IMR-90 (cell line): ENCODE data around the gene RHBDD1. TPM values are rescaled to one million over a fixed set of nuclear protein-coding genes. Genes with fewer than 3 reads are reported as not detected.

ENCODE experiments used
- ATAC-seq: fragments of 200-7000 bp; cut with Tn5 transposase; 2 replicates; pipeline ENCODE4 v1.9.1; 2020; ENCODE audit warnings: low read depth, mild to moderate bottlenecking, moderate library complexity
- BruUV-seq: library from RNA; stranded (reverse); fragments of 400-500 nt; replicated peaks from 2 replicates; lab custom pipeline; 2021; lab: Mats Ljungman, UMichigan
- CTCF ChIA-PET: fragments of 300-600 bp; formaldehyde crosslinking; extraction: SDS; loops from one replicate; lab custom pipeline; 2021; ENCODE audit warnings: antibody characterized with exemption; lab: Yijun Ruan, JAX
- POLR2A ChIA-PET: fragments of 300-600 bp; sonication (Branson Sonifier 250); formaldehyde crosslinking; loops from one replicate; lab custom pipeline; 2022; ENCODE audit warnings: antibody characterized with exemption; ENCODE audit not compliant: unreplicated experiment; lab: Charles Lee
- DNase-seq: peaks from one replicate; pipeline ENCODE4 v3.0.0; 2013
- H2AFZ ChIP-seq: replicated peaks from 2 replicates; pipeline ENCODE3; 2013; ENCODE audit warnings: low read length, mild to moderate bottlenecking; ENCODE audit not compliant: poor library complexity
- H2AK5ac ChIP-seq: 2 replicates; pipeline ENCODE4 v1.6.1; 2013; ENCODE audit warnings: low read depth, low read length, inconsistent platforms
- H2AK9ac ChIP-seq: replicated peaks from 2 replicates; pipeline ENCODE3; 2013; ENCODE audit warnings: mild to moderate bottlenecking, low read depth, low read length, moderate library complexity; ENCODE audit not compliant: poor library complexity
- H2BK120ac ChIP-seq: 2 replicates; pipeline ENCODE4 v1.6.1; 2013; ENCODE audit warnings: low read depth, low read length, inconsistent platforms
- H2BK15ac ChIP-seq: 3 replicates; pipeline ENCODE4 v1.6.1; 2013; ENCODE audit warnings: low read depth, low read length, inconsistent platforms
- H2BK20ac ChIP-seq: 2 replicates; pipeline ENCODE4 v1.6.1; 2013; ENCODE audit warnings: low read depth, mild to moderate bottlenecking, inconsistent platforms, low read length, moderate library complexity
- H2BK5ac ChIP-seq: 2 replicates; pipeline ENCODE4 v1.6.1; 2013; ENCODE audit warnings: mild to moderate bottlenecking, low read depth, low read length, inconsistent platforms; ENCODE audit not compliant: poor library complexity, severe bottlenecking
- H3K14ac ChIP-seq: replicated peaks from 2 replicates; pipeline ENCODE4 v1.6.1; 2013; ENCODE audit warnings: low read depth, low read length, inconsistent platforms
- H3K18ac ChIP-seq: 2 replicates; pipeline ENCODE4 v1.6.1; 2013; ENCODE audit warnings: low read depth, low read length, control low read depth
- H3K23ac ChIP-seq: 2 replicates; pipeline ENCODE4 v1.6.1; 2013; ENCODE audit warnings: low read depth, low read length, inconsistent platforms
- H3K27ac ChIP-seq: 2 replicates; pipeline ENCODE4 v1.5.1; 2013; ENCODE audit warnings: mild to moderate bottlenecking, control low read depth, low read length; ENCODE audit not compliant: insufficient read depth
- H3K27me3 ChIP-seq: 2 replicates; pipeline ENCODE4 v1.6.1; 2013; ENCODE audit warnings: low read length; ENCODE audit not compliant: control insufficient read depth, insufficient read depth
- H3K36me3 ChIP-seq: 2 replicates; pipeline ENCODE4 v1.6.1; 2013; ENCODE audit warnings: low read length, mixed read lengths; ENCODE audit not compliant: control insufficient read depth, insufficient read depth
- H3K4ac ChIP-seq: 2 replicates; pipeline ENCODE4 v1.6.1; 2013; ENCODE audit warnings: low read depth, low read length, inconsistent platforms
- H3K4me1 ChIP-seq: 2 replicates; pipeline ENCODE4 v1.6.1; 2013; ENCODE audit warnings: low read length, mixed read lengths; ENCODE audit not compliant: control insufficient read depth, insufficient read depth
- H3K4me2 ChIP-seq: 2 replicates; pipeline ENCODE4 v1.6.1; 2013; ENCODE audit warnings: low read depth, mild to moderate bottlenecking, control low read depth, low read length, moderate library complexity
- H3K4me3 ChIP-seq: 2 replicates; pipeline ENCODE4 v1.5.1; 2013; ENCODE audit warnings: low read depth, mild to moderate bottlenecking, control low read depth, low read length, moderate library complexity; ENCODE audit not compliant: insufficient read depth
- H3K56ac ChIP-seq: 2 replicates; pipeline ENCODE4 v1.6.1; 2013; ENCODE audit warnings: low read length, inconsistent platforms; ENCODE audit not compliant: insufficient read depth; ENCODE audit errors: extremely low read depth
- H3K79me1 ChIP-seq, 2 experiments: 2 replicates each; pipeline ENCODE4 v1.6.1; 2013; ENCODE audit warnings: low read length in 2 of 2, inconsistent platforms in 1 of 2, low read depth in 1 of 2
- H3K9ac ChIP-seq: 2 replicates; pipeline ENCODE4 v1.6.1; 2013; ENCODE audit warnings: low read depth, low read length, control low read depth
- H3K9me1 ChIP-seq: 2 replicates; pipeline ENCODE4 v1.6.1; 2013; ENCODE audit warnings: low read length, inconsistent platforms; ENCODE audit not compliant: insufficient read depth
- H3K9me3 ChIP-seq: 2 replicates; pipeline ENCODE4 v1.6.1; 2013; ENCODE audit warnings: low read length; ENCODE audit not compliant: control insufficient read depth, insufficient read depth
- H4K20me1 ChIP-seq: 2 replicates; pipeline ENCODE4 v1.6.1; 2013; ENCODE audit warnings: low read length, inconsistent platforms; ENCODE audit not compliant: insufficient read depth
- H4K5ac ChIP-seq: 2 replicates; pipeline ENCODE4 v1.6.1; 2013; ENCODE audit warnings: mild to moderate bottlenecking, low read depth, low read length, control low read depth
- H4K8ac ChIP-seq, 2 experiments: 2 replicates each; pipeline ENCODE4 v1.6.1; 2013; ENCODE audit warnings: low read depth in 2 of 2, low read length in 2 of 2, control low read depth in 1 of 2, inconsistent platforms in 1 of 2
- H4K91ac ChIP-seq: 2 replicates; pipeline ENCODE4 v1.6.1; 2013; ENCODE audit warnings: low read depth, low read length, inconsistent platforms; ENCODE audit not compliant: insufficient read depth
- BHLHE40 ChIP-seq: fragments of 150-350 bp; IDR thresholded peaks from 2 replicates; pipeline ENCODE4 v1.6.1; 2016; ENCODE audit warnings: mild to moderate bottlenecking, low read depth, low read length
- CEBPB ChIP-seq: IDR thresholded peaks from 2 replicates; pipeline ENCODE4 v1.6.1; 2012; ENCODE audit warnings: low read depth, low read length, improper control_type of control experiment
- CHD1 ChIP-seq: IDR thresholded peaks from 2 replicates; pipeline ENCODE4 v1.6.1; 2012; ENCODE audit warnings: low read depth, low read length, improper control_type of control experiment
- CTCF ChIP-seq: conservative IDR thresholded peaks from 2 replicates; pipeline ENCODE4 v1.5.1; 2012; ENCODE audit warnings: mild to moderate bottlenecking, low read depth, low read length, improper control_type of control experiment
- ELK1 ChIP-seq: fragments of 150-350 bp; IDR thresholded peaks from 2 replicates; pipeline ENCODE4 v1.6.1; 2016; ENCODE audit warnings: low read depth, mild to moderate bottlenecking, low read length, moderate library complexity, borderline replicate concordance
- FOS ChIP-seq: fragments of 150-350 bp; IDR thresholded peaks from 2 replicates; pipeline ENCODE4 v1.6.1; 2016; ENCODE audit warnings: low read depth, low read length
- MAFK ChIP-seq: IDR thresholded peaks from 2 replicates; pipeline ENCODE4 v1.6.1; 2012; ENCODE audit warnings: low read depth, low read length, improper control_type of control experiment
- MXI1 ChIP-seq: IDR thresholded peaks from 2 replicates; pipeline ENCODE4 v1.6.1; 2012; ENCODE audit warnings: low read depth, mild to moderate bottlenecking, low read length, moderate library complexity, borderline replicate concordance
- NFE2L2 ChIP-seq: fragments of 150-350 bp; IDR thresholded peaks from 2 replicates; pipeline ENCODE4 v1.6.1; 2016; ENCODE audit warnings: low read depth, mild to moderate bottlenecking, low read length
- POLR2A ChIP-seq: IDR thresholded peaks from 2 replicates; pipeline ENCODE4 v1.6.1; 2012; ENCODE audit warnings: mild to moderate bottlenecking, low read depth, low read length
- RAD21 ChIP-seq: IDR thresholded peaks from 2 replicates; pipeline ENCODE4 v1.6.1; 2012; ENCODE audit warnings: low read length, improper control_type of control experiment
- RCOR1 ChIP-seq: IDR thresholded peaks from 2 replicates; pipeline ENCODE4 v1.6.1; 2012; ENCODE audit warnings: mild to moderate bottlenecking, low read length, improper control_type of control experiment; ENCODE audit not compliant: insufficient replicate concordance
- RFX5 ChIP-seq: IDR thresholded peaks from 2 replicates; pipeline ENCODE4 v1.8.0; 2012; ENCODE audit warnings: low read depth, mild to moderate bottlenecking, low read length, moderate library complexity
- USF2 ChIP-seq: fragments of 150-350 bp; IDR thresholded peaks from 2 replicates; pipeline ENCODE4 v1.6.1; 2017; ENCODE audit warnings: mild to moderate bottlenecking, antibody characterized with exemption, low read length, low read depth
- WGBS, 2 experiments: methylation state at CpG; one replicate each; pipeline versions ENCODE4 v1.1.5 to v1.1.7; 2013; ENCODE audit warnings: missing lambda C conversion rate in 2 of 2; ENCODE audit not compliant: insufficient read length in 1 of 2; ENCODE audit errors: extremely low coverage in 2 of 2; 5-methylcytosine and 5-hydroxymethylcytosine counted together
- dilution Hi-C: fragments of 300-500 bp; cut with HindIII; formaldehyde crosslinking; loops from one replicate; pipeline ENCODE4 v1.14.3; 2018; ENCODE audit warnings: low sequenced_read_pairs; ENCODE audit not compliant: unreplicated experiment
- in situ Hi-C: fragments of 300-500 bp; cut with MboI; formaldehyde crosslinking; loops from 3 replicates; pipeline ENCODE4 v1.14.3; 2019; ENCODE audit warnings: low sequenced_read_pairs, inconsistent platforms, mixed read lengths
- intact Hi-C: fragments of 100-400 bp; cut with micrococcal nuclease; formaldehyde crosslinking; loops from 2 replicates; pipeline ENCODE4 v1.10.0; 2022
- polyA plus RNA-seq, 3 experiments: library from polyadenylated mRNA; depleted of rRNA; stranded (reverse); fragments of >200 nt; gene quantifications; 2 replicates each; pipeline ENCODE4 v1.2.3, GENCODE V29; 2012; ENCODE audit warnings: low replicate concordance in 1 of 3
- total RNA-seq: library from RNA; depleted of rRNA; stranded (reverse); fragments of >200 nt; gene quantifications from 2 replicates; pipeline ENCODE4 v1.2.3, GENCODE V29; 2012

The RHBDD1 gene
- total and polyA plus RNA-seq, 2 of the 4 experiments (the other 2 are of a cell fraction): 9.7 to 14.0 TPM

- Histone ChIP-seq H3K14ac (peak overlapping the region; percentile 93), H2BK5ac (peak overlapping the region; percentile 99), H2AK5ac (peak overlapping the region; percentile 86), H3K4me2 (peak overlapping the region; percentile 85), H3K23ac (peak overlapping the region; percentile 91), H2AK9ac (peak overlapping the region; percentile 89), H3K36me3 (peaks cover 47% of the 10 kb centered on the region), H2BK120ac (peak overlapping the region; percentile 92; the same call in 1 of the 2 replicates), H3K56ac (peak overlapping the region; percentile 98), H2BK20ac (peak overlapping the region; percentile 4; the same call in 1 of the 2 replicates), H2AFZ (peak overlapping the region; percentile 85), H3K9me3 (no peaks in the 10 kb centered on the region), H3K27ac (peak overlapping the region; percentile 97), H4K91ac (peak overlapping the region; percentile 92), H3K4ac (peak overlapping the region; percentile 87), H3K4me3 (peak overlapping the region; percentile 78), H3K9me1 (peaks cover 10% of the 10 kb centered on the region; the same call in 1 of the 2 replicates), H4K20me1 (peaks cover 36% of the 10 kb centered on the region), H3K27me3 (no peaks in the 10 kb centered on the region), H3K18ac (peak overlapping the region; percentile 91), H4K8ac (peak overlapping the region; percentile 94 to 95), H3K79me1 (peaks cover 0 to 15% of the 10 kb centered on the region in 2 experiments; a peak in 2 of 4 replicates), H4K5ac (peak overlapping the region; percentile 65), H3K4me1 (peaks cover 8% of the 10 kb centered on the region), H3K9ac (peak overlapping the region; percentile 92), H2BK15ac (peak overlapping the region; percentile 17; the same call in 1 of the 3 replicates)
- peak; percentile 75 for DNase-seq
- POLR2A ChIA-PET: no interaction called here
- intact Hi-C loops (loop anchor here (1.0 to 10.0 kb wide), 10 partner anchors 34 to 676 kb away; no protein-coding TSS in a partner anchor), in situ Hi-C loops (loop anchor here (5.0 to 25.0 kb wide), 3 partner anchors 137 to 1679 kb away; no protein-coding TSS in a partner anchor), dilution Hi-C loops (no loop called here)
- CTCF ChIA-PET: interaction anchor here (0.7 to 1.2 kb wide), 2 partner anchors 674 to 1123 kb away, joined by 3 read pairs; no protein-coding TSS in a partner anchor
- 0% methylated on average over 11 of the region's 56 CpGs; no CpG with 5 or more reads in 1 of the 2 experiments for WGBS, 2 experiments
- BruUV-seq: no TSS peak
- ATAC-seq: peak; percentile 85
- TF ChIP-seq USF2 (peak; percentile 35), CEBPB (no peak), POLR2A (0 out of 2 replicates have a peak, but pooled peaks have one; percentile 29), RAD21 (no peak), CHD1 (no peak), NFE2L2 (no peak), BHLHE40 (no peak), ELK1 (no peak), RFX5 (no peak), MXI1 (peak; percentile 86; the same call in 1 of the 2 replicates), RCOR1 (no peak), CTCF (peak; percentile 21; the same call in 1 of the 2 replicates), FOS (no peak), MAFK (no peak)
Observed at GRCh38 chr2:226791487-226792081, 44.3 kb upstream of the RHBDD1 start.
